ENCODE data around the gene TARBP1.

Gene TARBP1

GRCh38 chr1:234515411-234515810 lies 36.4 kb upstream of the TARBP1 start:
- TF ChIP-seq, protein P1, sequence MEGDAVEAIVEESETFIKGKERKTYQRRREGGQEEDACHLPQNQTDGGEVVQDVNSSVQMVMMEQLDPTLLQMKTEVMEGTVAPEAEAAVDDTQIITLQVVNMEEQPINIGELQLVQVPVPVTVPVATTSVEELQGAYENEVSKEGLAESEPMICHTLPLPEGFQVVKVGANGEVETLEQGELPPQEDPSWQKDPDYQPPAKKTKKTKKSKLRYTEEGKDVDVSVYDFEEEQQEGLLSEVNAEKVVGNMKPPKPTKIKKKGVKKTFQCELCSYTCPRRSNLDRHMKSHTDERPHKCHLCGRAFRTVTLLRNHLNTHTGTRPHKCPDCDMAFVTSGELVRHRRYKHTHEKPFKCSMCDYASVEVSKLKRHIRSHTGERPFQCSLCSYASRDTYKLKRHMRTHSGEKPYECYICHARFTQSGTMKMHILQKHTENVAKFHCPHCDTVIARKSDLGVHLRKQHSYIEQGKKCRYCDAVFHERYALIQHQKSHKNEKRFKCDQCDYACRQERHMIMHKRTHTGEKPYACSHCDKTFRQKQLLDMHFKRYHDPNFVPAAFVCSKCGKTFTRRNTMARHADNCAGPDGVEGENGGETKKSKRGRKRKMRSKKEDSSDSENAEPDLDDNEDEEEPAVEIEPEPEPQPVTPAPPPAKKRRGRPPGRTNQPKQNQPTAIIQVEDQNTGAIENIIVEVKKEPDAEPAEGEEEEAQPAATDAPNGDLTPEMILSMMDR (IDR thresholded peaks at IDR 0.05; ENCODE audit: low read length, missing control alignments): no peak
- peak; percentile 60 for DNase-seq (ENCODE audit: low read depth)
- no peak overlapping the region for H3K4me3 ChIP-seq (replicated peaks; ENCODE audit: low read depth, low read length)

DNA sequence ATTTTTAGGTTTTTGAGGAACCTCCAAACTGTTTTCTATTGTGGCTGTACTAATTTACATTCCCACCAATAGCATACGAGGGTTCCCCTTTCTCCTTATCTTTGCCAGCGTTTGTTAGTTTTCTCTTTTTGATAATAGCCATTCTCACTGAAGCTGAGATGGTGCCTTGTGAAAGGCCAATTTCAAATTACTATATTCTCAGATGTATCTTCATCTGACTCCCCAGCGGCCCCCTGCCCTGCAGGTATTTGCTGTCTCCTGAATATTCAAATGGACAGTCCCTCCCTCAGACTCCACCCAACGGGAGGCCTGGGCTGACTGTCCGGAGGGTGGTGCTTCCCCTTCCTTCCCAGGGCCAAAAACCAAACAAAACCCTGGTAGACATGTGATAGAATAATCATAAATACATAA lies 33.5 kb upstream of the TARBP1 start:
- TF ChIP-seq, protein P1 (IDR thresholded peaks at IDR 0.05; ENCODE audit: low read length, missing control alignments): no peak
- H3K4me3 ChIP-seq (replicated peaks; ENCODE audit: low read depth, low read length): no peak overlapping the region
- DNase-seq (ENCODE audit: low read depth): no peak

GRCh38 chr1:234509457-234510328 lies 30.7 kb upstream of the TARBP1 start:
- TF ChIP-seq, protein P1 (IDR thresholded peaks at IDR 0.05; ENCODE audit: low read length, missing control alignments): no peak
- no peak for DNase-seq (ENCODE audit: low read depth)
- no peak overlapping the region for H3K4me3 ChIP-seq (replicated peaks; ENCODE audit: low read depth, low read length)

- DNase-seq (ENCODE audit: low read depth): no peak
- H3K4me3 ChIP-seq (replicated peaks; ENCODE audit: low read depth, low read length): no peak overlapping the region
- TF ChIP-seq, protein P1 (IDR thresholded peaks at IDR 0.05; ENCODE audit: low read length, missing control alignments): no peak
Measured at GRCh38 chr1:234507626-234508387, 28.8 kb upstream of the TARBP1 start.

DNA sequence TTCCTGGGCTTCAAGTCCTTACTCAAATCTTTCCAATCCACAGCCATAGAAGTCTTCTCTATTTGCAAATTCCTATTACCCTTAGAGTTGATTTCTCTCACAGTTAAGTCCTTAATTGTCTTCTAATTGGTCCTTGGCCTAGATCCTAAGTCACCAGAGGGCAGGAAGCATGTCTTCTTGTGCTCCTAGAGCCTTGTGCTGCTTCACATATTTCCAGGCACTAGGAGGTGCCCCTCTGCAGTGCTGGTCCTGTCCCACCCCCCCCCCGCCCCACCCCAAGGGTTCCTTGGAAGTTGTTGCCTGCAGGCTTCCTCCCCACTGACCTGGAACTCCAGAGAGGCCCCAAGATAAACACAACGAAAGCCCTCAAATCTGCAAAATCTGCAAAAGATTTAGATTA lies 28.1 kb upstream of the TARBP1 start:
- TF ChIP-seq, protein P1 (IDR thresholded peaks at IDR 0.05; ENCODE audit: low read length, missing control alignments): no peak
- DNase-seq (ENCODE audit: low read depth): no peak
- H3K4me3 ChIP-seq (replicated peaks; ENCODE audit: low read depth, low read length): no peak overlapping the region

DNA sequence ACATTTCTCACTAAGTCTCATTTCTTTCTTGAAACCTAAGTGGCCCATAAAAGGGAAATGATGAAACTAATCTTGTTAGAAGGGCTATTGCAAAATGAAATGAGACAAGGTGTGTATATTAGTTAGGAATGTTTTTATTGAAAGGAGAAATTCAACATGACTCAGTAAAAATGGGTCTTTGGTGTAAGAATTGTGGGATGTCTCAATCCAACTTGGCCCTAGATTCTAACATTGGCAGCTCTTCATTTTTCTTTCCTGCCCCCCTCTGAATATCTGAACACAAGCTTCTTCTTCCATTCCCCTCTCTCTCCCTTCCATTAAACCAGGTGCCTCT lies 26.8 kb upstream of the TARBP1 start:
- TF ChIP-seq, protein P1 (IDR thresholded peaks at IDR 0.05; ENCODE audit: low read length, missing control alignments): no peak
- peak; percentile 87 for DNase-seq (ENCODE audit: low read depth)
- H3K4me3 ChIP-seq (replicated peaks; ENCODE audit: low read depth, low read length): no peak overlapping the region

All from fibroblast of pulmonary artery (primary cell).